Non-pigmented ciliary epithelial cell (primary cell): ENCODE data around the gene NEIL1.
"Not testable (repeated sequence)": the region's sequence is repeated elsewhere in the genome, so short reads cannot be mapped to it uniquely, and the experiment has no call there.

Experiments
- DNase-seq: peaks from one replicate; pipeline ENCODE4 v3.0.0-alpha.2; 2010; ENCODE audit warnings: low read depth

The NEIL1 gene

GRCh38 chr15:75346796-75347221 is at the start of gene NEIL1:
TSS of gene NEIL1 (plus strand) at chr15:75347039. CDS start at chr15:75348906, 1,867 bp downstream.
- no peak for DNase-seq

GRCh38 chr15:75298541-75299310 is 48.1 kb upstream of the NEIL1 start:
- not testable (repeated sequence) for DNase-seq

GRCh38 chr15:75299311-75299688 is 47.5 kb upstream of the NEIL1 start:
- not testable (repeated sequence) for DNase-seq

- DNase-seq, result not testable (repeated sequence)
These were observed 46.8 kb upstream of the NEIL1 start for GRCh38 chr15:75300026-75300425.

- no peak for DNase-seq
These were observed 44.5 kb upstream of the NEIL1 start for GRCh38 chr15:75302318-75302717.

GRCh38 chr15:75302753-75303152 is 44.1 kb upstream of the NEIL1 start:
- not testable (repeated sequence) for DNase-seq

- DNase-seq, result no peak
These were observed 40.7 kb upstream of the NEIL1 start for GRCh38 chr15:75306188-75306587.

GRCh38 chr15:75307778-75308390 is 39.0 kb upstream of the NEIL1 start:
- DNase-seq, result no peak

GRCh38 chr15:75309711-75310110 is 37.1 kb upstream of the NEIL1 start:
- DNase-seq, result no peak

GRCh38 chr15:75312548-75312947 is 34.3 kb upstream of the NEIL1 start:
- DNase-seq, result not testable (repeated sequence)

GRCh38 chr15:75313116-75313845 is 33.6 kb upstream of the NEIL1 start:
- DNase-seq, result no peak

- no peak for DNase-seq
These were observed 32.1 kb upstream of the NEIL1 start for GRCh38 chr15:75314552-75315290.

- DNase-seq, result not testable (repeated sequence)
These were observed 27.5 kb upstream of the NEIL1 start for GRCh38 chr15:75319231-75319897.

- DNase-seq, result no peak
These were observed 25.1 kb upstream of the NEIL1 start for GRCh38 chr15:75321711-75322110.

GRCh38 chr15:75325922-75326321 is 20.9 kb upstream of the NEIL1 start:
- DNase-seq, result no peak

- no peak for DNase-seq
These were observed 19.8 kb upstream of the NEIL1 start for GRCh38 chr15:75327005-75327404.

- no peak for DNase-seq
These were observed 19.3 kb upstream of the NEIL1 start for GRCh38 chr15:75327491-75327890.

- DNase-seq, result no peak
These were observed 18.1 kb upstream of the NEIL1 start for GRCh38 chr15:75328493-75329314.

GRCh38 chr15:75329571-75329970 is 17.3 kb upstream of the NEIL1 start:
- no peak for DNase-seq

GRCh38 chr15:75332093-75332492 is 14.7 kb upstream of the NEIL1 start:
- DNase-seq, result not testable (repeated sequence)
